Caco-2 (cell line): ENCODE results near the gene COL5A1. TPM values are rescaled to one million over a fixed set of nuclear protein-coding genes. Genes with fewer than 3 reads are reported as not detected.

Experiments used
- BruUV-seq: library from RNA; stranded (reverse); fragments of 400-500 nt; replicated peaks from 2 replicates; lab custom pipeline; 2021; lab: Mats Ljungman, UMichigan
- CTCF ChIA-PET: fragments of 300-600 bp; sonication (Branson Sonifier 250); formaldehyde crosslinking; loops from one replicate; lab custom pipeline; 2022; ENCODE audit warnings: antibody characterized with exemption; lab: Charles Lee
- POLR2A ChIA-PET: fragments of 300-600 bp; sonication (Branson Sonifier 250); formaldehyde crosslinking; loops from one replicate; lab custom pipeline; 2022; ENCODE audit warnings: antibody characterized with exemption; lab: Charles Lee
- DNase-seq, 2 experiments: peaks; one replicate each; pipeline versions ENCODE4 v3.0.0 to v3.0.0-alpha.2; 2020 to 2022
- H3K27me3 ChIP-seq: replicated peaks from 2 replicates; pipeline ENCODE4 v1.6.0; 2011; ENCODE audit warnings: low read length; ENCODE audit not compliant: control insufficient read depth, insufficient read depth
- H3K36me3 ChIP-seq: 2 replicates; pipeline ENCODE4 v1.5.1; 2011; ENCODE audit warnings: low read length; ENCODE audit not compliant: control insufficient read depth, insufficient read depth
- H3K4me1 ChIP-seq: fragments of 250-450 bp; sonication (Bioruptor Pico); 2 replicates; pipeline ENCODE4 v1.5.1; 2020; ENCODE audit warnings: mild to moderate bottlenecking
- H3K4me3 ChIP-seq: 2 replicates; pipeline ENCODE4 v1.5.1; 2011; ENCODE audit warnings: low read depth, mild to moderate bottlenecking, control low read depth, low read length
- H3K9me3 ChIP-seq: fragments of 250-450 bp; sonication (Bioruptor Pico); 2 replicates; pipeline ENCODE4 v1.5.1; 2020; ENCODE audit warnings: mild to moderate bottlenecking, moderate library complexity
- H3K27ac Mint-ChIP-seq: one replicate; pipeline ENCODE4 v1.8.0; 2022; ENCODE audit warnings: mixed read lengths; ENCODE audit not compliant: unreplicated experiment
- H3K27me3 Mint-ChIP-seq: one replicate; pipeline ENCODE4 v1.8.0; 2022; ENCODE audit warnings: mixed read lengths; ENCODE audit not compliant: insufficient read depth, unreplicated experiment
- H3K36me3 Mint-ChIP-seq: one replicate; pipeline ENCODE4 v1.8.0; 2022; ENCODE audit warnings: mild to moderate bottlenecking, mixed read lengths; ENCODE audit not compliant: insufficient read depth, unreplicated experiment
- H3K4me1 Mint-ChIP-seq: one replicate; pipeline ENCODE4 v1.8.0; 2022; ENCODE audit warnings: low read depth, mixed read lengths; ENCODE audit not compliant: unreplicated experiment
- H3K4me3 Mint-ChIP-seq: one replicate; pipeline ENCODE4 v1.8.0; 2022; ENCODE audit warnings: mild to moderate bottlenecking, moderate library complexity, mixed read lengths; ENCODE audit not compliant: unreplicated experiment
- H3K9me3 Mint-ChIP-seq: one replicate; pipeline ENCODE4 v1.8.0; 2022; ENCODE audit warnings: mixed read lengths; ENCODE audit not compliant: unreplicated experiment
- intact Hi-C: fragments of 100-400 bp; cut with micrococcal nuclease; formaldehyde crosslinking; loops from one replicate; pipeline ENCODE4 v1.10.0; 2022; ENCODE audit not compliant: unreplicated experiment
- total RNA-seq: library from RNA; stranded (reverse); gene quantifications from 2 replicates; pipeline ENCODE4 v1.2.3, GENCODE V29; 2022
- TF ChIP-seq, protein P1 (sequence below), 2 experiments: fragments of 200-600 bp in 1 of 2; IDR thresholded peaks; 1 replicate in 1 of 2; 2 replicates in 1 of 2; pipeline versions ENCODE4 v1.5.1 to v1.8.0; 2011 to 2022; ENCODE audit warnings: antibody characterized with exemption in 1 of 2, control low read depth in 1 of 2, inconsistent platforms in 1 of 2, low read depth in 1 of 2, low read length in 1 of 2, mild to moderate bottlenecking in 1 of 2, moderate library complexity in 1 of 2; ENCODE audit not compliant: insufficient read depth in 1 of 2, severe bottlenecking in 1 of 2, unreplicated experiment in 1 of 2

COL5A1 gene
- total RNA-seq, 1 experiment from 2014 or later, result 4.8 TPM

DNA sequence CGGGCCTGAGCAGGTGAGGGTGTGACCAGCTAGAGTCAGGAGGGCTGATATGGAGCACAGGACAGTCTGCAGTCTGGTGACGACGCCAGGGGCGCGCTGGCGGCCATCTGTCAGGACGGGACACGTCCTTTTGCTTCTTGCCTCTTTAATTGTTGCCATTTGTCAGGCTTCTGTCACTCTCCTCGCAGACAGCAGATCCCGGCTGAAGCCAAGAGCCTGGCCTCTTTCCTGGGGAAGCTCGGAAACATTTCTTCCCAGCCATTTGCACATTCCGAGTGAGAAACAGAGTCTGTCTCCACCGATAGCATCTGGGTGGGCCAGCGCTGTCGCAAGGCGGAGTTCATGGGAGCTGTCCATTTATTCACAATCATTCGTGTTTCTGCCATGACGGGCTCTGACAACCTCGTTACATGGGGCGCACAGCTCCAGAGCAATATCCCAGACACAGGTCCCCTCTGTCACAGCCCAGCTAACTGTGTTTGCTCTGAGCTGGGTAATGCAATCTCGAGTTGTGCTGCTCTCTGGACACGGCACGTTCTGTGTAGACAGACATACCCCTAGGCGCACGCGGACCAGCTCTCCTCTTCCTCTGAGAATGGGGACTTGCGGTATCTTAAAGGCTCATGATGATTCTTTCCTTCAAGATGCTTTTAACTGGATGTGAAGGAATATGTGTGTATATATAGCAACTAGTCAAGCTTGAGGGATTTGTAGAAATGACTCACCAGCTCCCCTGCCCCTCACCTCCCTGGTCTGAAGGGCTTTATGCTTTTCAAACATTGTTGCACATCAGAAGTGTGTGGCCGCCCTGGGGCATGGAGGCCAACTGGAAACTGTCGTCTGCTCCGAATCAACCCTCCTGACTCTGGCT lies 133.7 kb downstream of the COL5A1 start:
- peak in 1 of 2 experiments; percentile 18 for DNase-seq
- no TSS peak for BruUV-seq
- intact Hi-C loops, result no loop called here
- no peaks in the 10 kb centered on the region for H3K9me3 Mint-ChIP-seq
- no peaks in the 10 kb centered on the region for H3K27me3 Mint-ChIP-seq
- ChIA-PET POLR2A (no interaction called here), CTCF (interaction anchor here (1.0 kb wide), 1 partner anchor 124 kb away, joined by 3 read pairs; no protein-coding TSS in a partner anchor)
- Histone ChIP-seq H3K27me3 (no peaks in the 10 kb centered on the region), H3K9me3 (no peaks in the 10 kb centered on the region), H3K4me1 (peaks cover 32% of the 10 kb centered on the region), H3K4me3 (no peak overlapping the region), H3K36me3 (no peaks in the 10 kb centered on the region)
- H3K4me3 Mint-ChIP-seq, result no peak overlapping the region
- H3K27ac Mint-ChIP-seq, result peak overlapping the region; percentile 42
- no peaks in the 10 kb centered on the region for H3K36me3 Mint-ChIP-seq
- TF ChIP-seq, protein P1, sequence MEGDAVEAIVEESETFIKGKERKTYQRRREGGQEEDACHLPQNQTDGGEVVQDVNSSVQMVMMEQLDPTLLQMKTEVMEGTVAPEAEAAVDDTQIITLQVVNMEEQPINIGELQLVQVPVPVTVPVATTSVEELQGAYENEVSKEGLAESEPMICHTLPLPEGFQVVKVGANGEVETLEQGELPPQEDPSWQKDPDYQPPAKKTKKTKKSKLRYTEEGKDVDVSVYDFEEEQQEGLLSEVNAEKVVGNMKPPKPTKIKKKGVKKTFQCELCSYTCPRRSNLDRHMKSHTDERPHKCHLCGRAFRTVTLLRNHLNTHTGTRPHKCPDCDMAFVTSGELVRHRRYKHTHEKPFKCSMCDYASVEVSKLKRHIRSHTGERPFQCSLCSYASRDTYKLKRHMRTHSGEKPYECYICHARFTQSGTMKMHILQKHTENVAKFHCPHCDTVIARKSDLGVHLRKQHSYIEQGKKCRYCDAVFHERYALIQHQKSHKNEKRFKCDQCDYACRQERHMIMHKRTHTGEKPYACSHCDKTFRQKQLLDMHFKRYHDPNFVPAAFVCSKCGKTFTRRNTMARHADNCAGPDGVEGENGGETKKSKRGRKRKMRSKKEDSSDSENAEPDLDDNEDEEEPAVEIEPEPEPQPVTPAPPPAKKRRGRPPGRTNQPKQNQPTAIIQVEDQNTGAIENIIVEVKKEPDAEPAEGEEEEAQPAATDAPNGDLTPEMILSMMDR (IDR thresholded peaks at IDR 0.05; ENCODE audit: insufficient read depth in 1 of 2, low read depth in 1 of 2, low read length in 1 of 2, severe bottlenecking in 1 of 2, unreplicated experiment in 1 of 2), result no peak
- no peaks in the 10 kb centered on the region for H3K4me1 Mint-ChIP-seq

DNA sequence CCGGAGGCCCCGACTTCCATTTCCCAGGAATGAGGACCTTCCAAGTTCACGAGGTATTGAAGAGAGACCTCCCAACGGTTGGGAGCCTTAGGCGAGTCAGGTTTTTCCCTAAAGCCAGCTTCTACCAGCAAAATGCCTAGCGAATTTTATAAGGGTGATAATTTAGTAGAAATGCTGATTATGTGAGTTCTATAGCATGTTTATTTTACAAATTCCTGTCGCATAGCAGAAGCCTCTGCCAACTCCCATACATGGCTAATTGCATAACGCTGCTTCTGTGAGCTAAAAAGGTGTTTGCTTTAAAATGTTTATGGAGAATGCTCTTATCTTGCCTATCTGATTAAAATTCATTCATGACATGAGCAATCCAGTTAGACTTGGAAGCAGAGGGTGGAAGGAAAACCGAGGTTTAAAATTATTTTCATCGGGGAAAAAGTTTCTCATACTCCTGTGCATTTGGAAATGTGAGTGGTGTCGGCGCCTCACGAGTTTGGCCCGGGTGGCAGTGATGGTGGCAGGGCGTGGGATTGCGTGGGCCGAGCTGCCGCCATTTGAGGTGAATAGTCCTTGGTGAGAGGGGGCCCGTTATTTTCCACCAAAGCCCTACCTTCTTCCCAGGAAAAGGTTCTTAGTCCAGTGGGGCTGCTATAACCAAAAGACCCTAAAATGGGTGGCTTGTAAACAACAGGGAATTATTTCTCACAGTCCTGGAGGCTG lies 134.6 kb downstream of the COL5A1 start:
- no peak overlapping the region for H3K27ac Mint-ChIP-seq

DNA sequence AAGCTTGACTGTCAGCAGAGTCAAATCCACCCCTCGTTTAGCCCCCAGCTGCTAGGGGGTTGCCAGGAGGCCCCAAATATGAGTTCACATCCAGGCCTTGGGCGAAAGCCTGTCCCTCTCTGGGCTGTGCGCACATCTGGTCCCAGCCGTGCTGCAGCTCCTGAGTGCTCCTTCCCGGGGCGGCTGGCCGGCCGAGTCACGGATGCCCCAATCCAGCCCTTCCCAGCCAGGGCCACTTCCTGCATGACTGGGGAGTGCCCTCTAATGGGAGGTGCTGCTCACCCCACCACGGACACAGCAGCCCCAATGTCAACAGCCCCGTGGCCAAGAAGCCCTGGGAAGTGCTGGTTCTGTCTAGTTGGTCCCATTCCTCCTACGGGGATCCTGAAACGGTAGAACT lies 135.6 kb downstream of the COL5A1 start:
- H3K4me3 Mint-ChIP-seq, result no peak overlapping the region
- no peak overlapping the region for H3K27ac Mint-ChIP-seq
- TF ChIP-seq, protein P1 (IDR thresholded peaks at IDR 0.05; ENCODE audit: insufficient read depth in 1 of 2, low read depth in 1 of 2, low read length in 1 of 2, severe bottlenecking in 1 of 2, unreplicated experiment in 1 of 2), result no peak
- H3K9me3 Mint-ChIP-seq, result no peaks in the 10 kb centered on the region
- Histone ChIP-seq H3K4me1 (peaks cover 32% of the 10 kb centered on the region), H3K9me3 (no peaks in the 10 kb centered on the region), H3K36me3 (no peaks in the 10 kb centered on the region), H3K4me3 (no peak overlapping the region), H3K27me3 (no peaks in the 10 kb centered on the region)
- no TSS peak for BruUV-seq
- H3K36me3 Mint-ChIP-seq, result no peaks in the 10 kb centered on the region
- DNase-seq, result no peak
- no peaks in the 10 kb centered on the region for H3K4me1 Mint-ChIP-seq
- ChIA-PET POLR2A (no interaction called here), CTCF (no interaction called here)
- intact Hi-C loops, result no loop called here
- H3K27me3 Mint-ChIP-seq, result no peaks in the 10 kb centered on the region

More for the DNA sequence above, 134.6 kb downstream of the COL5A1 start:
- peak in 1 of 2 experiments; percentile 13 for DNase-seq
- Histone ChIP-seq H3K27me3 (no peaks in the 10 kb centered on the region), H3K4me1 (peaks cover 32% of the 10 kb centered on the region), H3K36me3 (no peaks in the 10 kb centered on the region), H3K9me3 (no peaks in the 10 kb centered on the region), H3K4me3 (no peak overlapping the region)
- intact Hi-C loops, result no loop called here
- Mint-ChIP-seq H3K4me3 (no peak overlapping the region), H3K9me3 (no peaks in the 10 kb centered on the region), H3K27me3 (no peaks in the 10 kb centered on the region), H3K4me1 (no peaks in the 10 kb centered on the region), H3K36me3 (no peaks in the 10 kb centered on the region)
- BruUV-seq, result no TSS peak
- POLR2A ChIA-PET, result no interaction called here
- CTCF ChIA-PET, result interaction anchor here (1.0 kb wide), 1 partner anchor 123 kb away, joined by 3 read pairs; no protein-coding TSS in a partner anchor
- TF ChIP-seq, protein P1 (IDR thresholded peaks at IDR 0.05; ENCODE audit: insufficient read depth in 1 of 2, low read depth in 1 of 2, low read length in 1 of 2, severe bottlenecking in 1 of 2, unreplicated experiment in 1 of 2), result no peak
